PC-9 (cell line): ENCODE results near the gene ZC3H14.

Source experiments
- EZH2 ChIP-seq: fragments of 200-600 bp; sonication (generic); IDR thresholded peaks from 2 replicates; pipeline ENCODE4 v1.8.0; 2017; ENCODE audit warnings: antibody characterized with exemption, low read depth
- TF ChIP-seq, protein P1 (sequence below): fragments of 200-600 bp; sonication (generic); conservative IDR thresholded peaks from 2 replicates; pipeline ENCODE4 v1.6.1; 2017; ENCODE audit warnings: mixed run types, antibody characterized with exemption, mild to moderate bottlenecking, moderate library complexity

DNA sequence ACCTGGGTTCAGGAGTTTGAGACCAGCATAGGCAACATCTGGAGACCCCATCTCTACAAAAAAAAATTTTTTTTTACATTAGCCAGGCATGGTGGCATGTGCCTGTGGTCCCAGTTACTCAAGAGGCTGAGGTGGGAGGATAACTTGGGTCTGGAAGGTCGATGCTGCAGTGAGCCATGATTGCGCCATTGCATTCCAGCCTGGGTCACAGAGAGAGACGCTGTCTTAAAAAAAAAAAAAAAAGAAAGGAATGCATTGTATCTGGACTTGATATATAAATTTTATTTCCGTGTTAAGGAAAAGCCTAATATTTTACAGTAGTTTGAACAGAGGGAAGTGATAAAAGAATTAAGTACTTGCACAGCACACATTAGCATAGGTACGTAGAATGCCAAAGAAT, 97.2 kb downstream of the ZC3H14 start:
- TF ChIP-seq EZH2, result no peak
- TF ChIP-seq, protein P1, sequence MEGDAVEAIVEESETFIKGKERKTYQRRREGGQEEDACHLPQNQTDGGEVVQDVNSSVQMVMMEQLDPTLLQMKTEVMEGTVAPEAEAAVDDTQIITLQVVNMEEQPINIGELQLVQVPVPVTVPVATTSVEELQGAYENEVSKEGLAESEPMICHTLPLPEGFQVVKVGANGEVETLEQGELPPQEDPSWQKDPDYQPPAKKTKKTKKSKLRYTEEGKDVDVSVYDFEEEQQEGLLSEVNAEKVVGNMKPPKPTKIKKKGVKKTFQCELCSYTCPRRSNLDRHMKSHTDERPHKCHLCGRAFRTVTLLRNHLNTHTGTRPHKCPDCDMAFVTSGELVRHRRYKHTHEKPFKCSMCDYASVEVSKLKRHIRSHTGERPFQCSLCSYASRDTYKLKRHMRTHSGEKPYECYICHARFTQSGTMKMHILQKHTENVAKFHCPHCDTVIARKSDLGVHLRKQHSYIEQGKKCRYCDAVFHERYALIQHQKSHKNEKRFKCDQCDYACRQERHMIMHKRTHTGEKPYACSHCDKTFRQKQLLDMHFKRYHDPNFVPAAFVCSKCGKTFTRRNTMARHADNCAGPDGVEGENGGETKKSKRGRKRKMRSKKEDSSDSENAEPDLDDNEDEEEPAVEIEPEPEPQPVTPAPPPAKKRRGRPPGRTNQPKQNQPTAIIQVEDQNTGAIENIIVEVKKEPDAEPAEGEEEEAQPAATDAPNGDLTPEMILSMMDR, result no peak
